HCT116 (cell line): ENCODE results near the gene CADPS. TPM values are rescaled to one million over a fixed set of nuclear protein-coding genes. Genes with fewer than 3 reads are reported as not detected.

Experiments used
- ATAC-seq: fragments of 200-7000 bp; cut with Tn5 transposase; 2 replicates; pipeline ENCODE4 v1.9.1; 2020; ENCODE audit warnings: mild to moderate bottlenecking, moderate library complexity
- BruUV-seq: library from RNA; stranded (reverse); fragments of 400-500 nt; replicated peaks from 2 replicates; lab custom pipeline; 2021; lab: Mats Ljungman, UMichigan
- CTCF ChIA-PET: fragments of 300-600 bp; sonication (Branson Sonifier 250); formaldehyde crosslinking; loops from one replicate; lab custom pipeline; 2021; ENCODE audit warnings: antibody characterized with exemption; lab: Charles Lee
- POLR2A ChIA-PET: fragments of 300-600, 350-600 bp; sonication (Branson Sonifier 250); formaldehyde crosslinking; loops from one replicate; lab custom pipeline; 2021; ENCODE audit warnings: antibody characterized with exemption; lab: Charles Lee
- RAD21 ChIA-PET, 2 experiments: fragments of 300-600 bp; sonication (Branson Sonifier 250); formaldehyde crosslinking; loops; one replicate each; lab custom pipeline; 2023; ENCODE audit warnings: low total read pairs in 2 of 2; ENCODE audit not compliant: uncharacterized antibody in 2 of 2, unreplicated experiment in 2 of 2, low non-redundant PET in 1 of 2; lab: Charles Lee
- DNase-seq: peaks from one replicate; pipeline ENCODE4 v3.0.0-alpha.2; 2010; ENCODE audit warnings: low read depth, low spot score
- H2AFZ ChIP-seq: fragments of 200-600 bp; shearing (Covaris generic), sonication (generic); 2 replicates; pipeline ENCODE4 v1.6.1; 2017; ENCODE audit warnings: low read depth, mixed run types, mixed read lengths, antibody characterized with exemption, low read length; ENCODE audit not compliant: poor library complexity, severe bottlenecking
- H3K27ac ChIP-seq: 2 replicates; pipeline ENCODE4 v1.5.1; 2012; ENCODE audit warnings: low read depth, low read length
- H3K27me3 ChIP-seq: fragments of 200-600 bp; sonication (generic); 2 replicates; pipeline ENCODE4 v1.6.1; 2016; ENCODE audit warnings: mixed run types, low read length, mixed read lengths; ENCODE audit not compliant: insufficient read depth
- H3K36me3 ChIP-seq, 2 experiments: fragments of 200-500 bp in 1 of 2; fragments of 200-600 bp in 1 of 2; sonication (Bioruptor generic) in 1 of 2; sonication (generic) in 1 of 2; 2 replicates each; pipeline versions ENCODE4 v1.5.1 to v1.6.1; 2014 to 2016; ENCODE audit warnings: low read length in 2 of 2, inconsistent platforms in 1 of 2, mixed read lengths in 1 of 2, mixed run types in 1 of 2; ENCODE audit not compliant: insufficient read depth in 2 of 2, control insufficient read depth in 1 of 2
- H3K4me1 ChIP-seq, 2 experiments: fragments of 200-600 bp in 1 of 2; sonication (generic) in 1 of 2; 2 replicates each; pipeline versions ENCODE4 v1.5.1 to v1.6.1; 2012 to 2017; ENCODE audit warnings: low read length in 2 of 2, inconsistent platforms in 1 of 2, mild to moderate bottlenecking in 1 of 2, mixed read lengths in 1 of 2, mixed run types in 1 of 2, moderate library complexity in 1 of 2; ENCODE audit not compliant: insufficient read depth in 2 of 2, control insufficient read depth in 1 of 2
- H3K4me2 ChIP-seq: fragments of 200-600 bp; sonication (generic); 2 replicates; pipeline ENCODE4 v1.6.1; 2017; ENCODE audit warnings: mixed run types, low read length, mixed read lengths
- H3K4me3 ChIP-seq, 2 experiments: fragments of 200-600 bp in 1 of 2; sonication (generic) in 1 of 2; replicated peaks in 1 of 2; 2 replicates each; pipeline ENCODE4 v1.5.1; 2011 to 2016; ENCODE audit warnings: low read length in 2 of 2, control low read depth in 1 of 2, low read depth in 1 of 2, mild to moderate bottlenecking in 1 of 2, mixed read lengths in 1 of 2, mixed run types in 1 of 2
- H3K79me2 ChIP-seq: fragments of 200-600 bp; sonication (generic); 2 replicates; pipeline ENCODE4 v1.6.1; 2017; ENCODE audit warnings: mild to moderate bottlenecking, mixed run types, low read length, moderate library complexity, mixed read lengths; ENCODE audit not compliant: insufficient read depth
- H3K9ac ChIP-seq: fragments of 200-600 bp; sonication (generic); 2 replicates; pipeline ENCODE4 v1.6.1; 2016; ENCODE audit warnings: low read length, mixed read lengths
- H3K9me2 ChIP-seq: fragments of 200-600 bp; sonication (generic), shearing (Covaris generic); 2 replicates; pipeline ENCODE4 v1.6.1; 2017; ENCODE audit warnings: mixed run types, mild to moderate bottlenecking, moderate library complexity; ENCODE audit not compliant: insufficient read depth
- H3K9me3 ChIP-seq, 2 experiments: fragments of 200-500 bp in 1 of 2; fragments of 200-600 bp in 1 of 2; sonication (Bioruptor generic) in 1 of 2; sonication (generic) in 1 of 2; 2 replicates each; pipeline ENCODE4 v1.6.1; 2014 to 2017; ENCODE audit warnings: low read length in 2 of 2, mixed read lengths in 2 of 2, inconsistent platforms in 1 of 2, low read depth in 1 of 2, mild to moderate bottlenecking in 1 of 2, mixed run types in 1 of 2, moderate library complexity in 1 of 2; ENCODE audit not compliant: control insufficient read depth in 1 of 2, insufficient read depth in 1 of 2
- H4K20me1 ChIP-seq: fragments of 200-600 bp; sonication (generic), shearing (Covaris generic); 2 replicates; pipeline ENCODE4 v1.6.1; 2017; ENCODE audit warnings: mixed run types, mild to moderate bottlenecking, moderate library complexity; ENCODE audit not compliant: insufficient read depth
- EGR1 ChIP-seq: IDR thresholded peaks from 2 replicates; pipeline ENCODE4 v1.6.1; 2012; ENCODE audit warnings: low read depth
- ELF1 ChIP-seq: IDR thresholded peaks from 2 replicates; pipeline ENCODE4 v1.6.1; 2012; ENCODE audit warnings: low read depth, borderline replicate concordance
- EZH2 ChIP-seq: fragments of 200-600 bp; sonication (generic); IDR thresholded peaks from 2 replicates; pipeline ENCODE4 v1.6.1; 2017; ENCODE audit warnings: antibody characterized with exemption, mixed run types
- EZH2phosphoT487 ChIP-seq: fragments of 200-600 bp; IDR thresholded peaks from 2 replicates; pipeline ENCODE4 v1.6.1; 2018; ENCODE audit warnings: antibody characterized with exemption, borderline replicate concordance
- FOSL1 ChIP-seq: IDR thresholded peaks from 2 replicates; pipeline ENCODE4 v1.6.1; 2012; ENCODE audit warnings: low read depth
- JUND ChIP-seq: IDR thresholded peaks from 2 replicates; pipeline ENCODE4 v1.6.1; 2012
- POLR2A ChIP-seq: IDR thresholded peaks from 2 replicates; pipeline ENCODE4 v1.7.0; 2011; ENCODE audit warnings: borderline replicate concordance; ENCODE audit not compliant: insufficient read depth, insufficient read length; ENCODE audit errors: extremely low read depth
- SIN3A ChIP-seq: IDR thresholded peaks from 2 replicates; pipeline ENCODE4 v1.6.1; 2012; ENCODE audit warnings: low read depth
- intact Hi-C: fragments of 100-400 bp; cut with micrococcal nuclease; formaldehyde crosslinking; loops from 2 replicates; pipeline ENCODE4 v1.10.0; 2022
- total RNA-seq: library from RNA; stranded (reverse); gene quantifications from one replicate; pipeline ENCODE4 v1.2.1, GENCODE V29; 2021; ENCODE audit not compliant: unreplicated experiment
- TF ChIP-seq, protein P1 (sequence below): IDR thresholded peaks from 2 replicates; pipeline ENCODE4 v1.6.1; 2012
- TF ChIP-seq, protein P2 (sequence below): IDR thresholded peaks from 2 replicates; pipeline ENCODE4 v1.6.1; 2012; ENCODE audit warnings: low read depth
- TF ChIP-seq, protein P3 (sequence below), 3 experiments: fragments of 200-600 bp in 1 of 3; sonication (generic) in 1 of 3; IDR thresholded peaks in 2 of 3; conservative IDR thresholded peaks in 1 of 3; 2 replicates each; pipeline ENCODE4 v1.5.1; 2012 to 2017; ENCODE audit warnings: low read depth in 2 of 3, low read length in 2 of 3, antibody characterized with exemption in 1 of 3, borderline replicate concordance in 1 of 3, control low read depth in 1 of 3, mild to moderate bottlenecking in 1 of 3, mixed read lengths in 1 of 3, mixed run types in 1 of 3, moderate library complexity in 1 of 3; ENCODE audit not compliant: insufficient read depth in 1 of 3
- TF ChIP-seq, protein P4 (sequence below): IDR thresholded peaks from 2 replicates; pipeline ENCODE4 v1.6.1; 2012

Gene CADPS
- total RNA-seq, 1 experiment from 2014 or later = not detected

DNA sequence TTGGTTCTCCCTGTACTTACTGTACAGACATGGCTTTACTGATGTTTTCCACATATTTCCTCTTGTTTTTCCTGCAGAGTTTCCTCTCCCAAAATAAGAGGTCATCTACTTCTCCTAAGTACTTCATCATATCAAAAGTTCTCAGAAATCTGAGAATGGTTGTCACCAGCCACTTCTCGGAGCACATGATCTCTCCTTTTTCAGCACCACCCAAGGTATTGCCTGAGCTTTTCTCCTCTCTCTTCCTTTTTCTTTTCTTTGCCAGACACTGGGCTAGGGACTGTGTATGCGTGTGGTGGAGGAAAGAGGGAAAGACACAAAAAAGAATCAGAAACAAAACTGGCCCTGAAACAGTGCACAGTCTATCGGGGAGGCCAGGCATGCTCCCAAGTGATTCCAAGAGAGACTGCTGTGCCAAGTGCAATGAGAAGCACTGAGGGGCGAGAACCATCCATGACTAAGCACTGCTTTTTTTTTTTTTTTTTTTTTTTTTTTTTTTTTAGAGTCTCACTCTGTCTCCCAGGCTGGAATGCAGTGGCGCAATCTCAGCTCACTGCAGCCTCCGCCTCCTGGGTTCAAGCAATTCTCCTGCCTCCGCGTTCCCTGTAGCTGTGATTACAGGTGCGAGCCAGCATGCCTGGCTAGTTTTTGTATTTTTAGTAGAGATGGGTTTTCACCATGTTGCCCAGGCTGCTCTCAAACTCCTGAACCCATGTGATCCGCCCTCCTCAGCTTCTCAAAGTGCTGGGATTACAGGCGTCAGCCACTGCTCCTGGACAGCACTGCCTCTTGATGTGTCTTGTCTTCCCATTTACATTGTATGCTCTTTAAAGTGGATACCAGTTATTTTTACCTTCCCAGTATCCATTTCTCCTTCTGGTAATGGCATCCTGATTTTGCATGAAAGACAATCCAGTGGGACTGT is 307.9 kb downstream of the CADPS start:
- RAD21 ChIA-PET = no interaction called here
- no peak overlapping the region for H2AFZ ChIP-seq
- ATAC-seq (no peak), DNase-seq (no peak)
- no peaks in the 10 kb centered on the region for H3K36me3 ChIP-seq
- no peaks in the 10 kb centered on the region for H3K9me2 ChIP-seq
- intact Hi-C loops = no loop called here
- no peak overlapping the region for H3K9ac ChIP-seq
- H4K20me1 ChIP-seq = no peaks in the 10 kb centered on the region
- H3K27ac ChIP-seq = no peak overlapping the region
- TF ChIP-seq EZH2 (no peak), EZH2phosphoT487 (no peak), FOSL1 (no peak), ELF1 (no peak), POLR2A (no peak), EGR1 (no peak), SIN3A (no peak), JUND (no peak)
- TF ChIP-seq, protein P1, sequence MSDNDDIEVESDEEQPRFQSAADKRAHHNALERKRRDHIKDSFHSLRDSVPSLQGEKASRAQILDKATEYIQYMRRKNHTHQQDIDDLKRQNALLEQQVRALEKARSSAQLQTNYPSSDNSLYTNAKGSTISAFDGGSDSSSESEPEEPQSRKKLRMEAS = no peak
- TF ChIP-seq, protein P2, sequence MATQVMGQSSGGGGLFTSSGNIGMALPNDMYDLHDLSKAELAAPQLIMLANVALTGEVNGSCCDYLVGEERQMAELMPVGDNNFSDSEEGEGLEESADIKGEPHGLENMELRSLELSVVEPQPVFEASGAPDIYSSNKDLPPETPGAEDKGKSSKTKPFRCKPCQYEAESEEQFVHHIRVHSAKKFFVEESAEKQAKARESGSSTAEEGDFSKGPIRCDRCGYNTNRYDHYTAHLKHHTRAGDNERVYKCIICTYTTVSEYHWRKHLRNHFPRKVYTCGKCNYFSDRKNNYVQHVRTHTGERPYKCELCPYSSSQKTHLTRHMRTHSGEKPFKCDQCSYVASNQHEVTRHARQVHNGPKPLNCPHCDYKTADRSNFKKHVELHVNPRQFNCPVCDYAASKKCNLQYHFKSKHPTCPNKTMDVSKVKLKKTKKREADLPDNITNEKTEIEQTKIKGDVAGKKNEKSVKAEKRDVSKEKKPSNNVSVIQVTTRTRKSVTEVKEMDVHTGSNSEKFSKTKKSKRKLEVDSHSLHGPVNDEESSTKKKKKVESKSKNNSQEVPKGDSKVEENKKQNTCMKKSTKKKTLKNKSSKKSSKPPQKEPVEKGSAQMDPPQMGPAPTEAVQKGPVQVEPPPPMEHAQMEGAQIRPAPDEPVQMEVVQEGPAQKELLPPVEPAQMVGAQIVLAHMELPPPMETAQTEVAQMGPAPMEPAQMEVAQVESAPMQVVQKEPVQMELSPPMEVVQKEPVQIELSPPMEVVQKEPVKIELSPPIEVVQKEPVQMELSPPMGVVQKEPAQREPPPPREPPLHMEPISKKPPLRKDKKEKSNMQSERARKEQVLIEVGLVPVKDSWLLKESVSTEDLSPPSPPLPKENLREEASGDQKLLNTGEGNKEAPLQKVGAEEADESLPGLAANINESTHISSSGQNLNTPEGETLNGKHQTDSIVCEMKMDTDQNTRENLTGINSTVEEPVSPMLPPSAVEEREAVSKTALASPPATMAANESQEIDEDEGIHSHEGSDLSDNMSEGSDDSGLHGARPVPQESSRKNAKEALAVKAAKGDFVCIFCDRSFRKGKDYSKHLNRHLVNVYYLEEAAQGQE = no peak
- TF ChIP-seq, protein P3, sequence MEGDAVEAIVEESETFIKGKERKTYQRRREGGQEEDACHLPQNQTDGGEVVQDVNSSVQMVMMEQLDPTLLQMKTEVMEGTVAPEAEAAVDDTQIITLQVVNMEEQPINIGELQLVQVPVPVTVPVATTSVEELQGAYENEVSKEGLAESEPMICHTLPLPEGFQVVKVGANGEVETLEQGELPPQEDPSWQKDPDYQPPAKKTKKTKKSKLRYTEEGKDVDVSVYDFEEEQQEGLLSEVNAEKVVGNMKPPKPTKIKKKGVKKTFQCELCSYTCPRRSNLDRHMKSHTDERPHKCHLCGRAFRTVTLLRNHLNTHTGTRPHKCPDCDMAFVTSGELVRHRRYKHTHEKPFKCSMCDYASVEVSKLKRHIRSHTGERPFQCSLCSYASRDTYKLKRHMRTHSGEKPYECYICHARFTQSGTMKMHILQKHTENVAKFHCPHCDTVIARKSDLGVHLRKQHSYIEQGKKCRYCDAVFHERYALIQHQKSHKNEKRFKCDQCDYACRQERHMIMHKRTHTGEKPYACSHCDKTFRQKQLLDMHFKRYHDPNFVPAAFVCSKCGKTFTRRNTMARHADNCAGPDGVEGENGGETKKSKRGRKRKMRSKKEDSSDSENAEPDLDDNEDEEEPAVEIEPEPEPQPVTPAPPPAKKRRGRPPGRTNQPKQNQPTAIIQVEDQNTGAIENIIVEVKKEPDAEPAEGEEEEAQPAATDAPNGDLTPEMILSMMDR (IDR thresholded peaks at IDR 0.05 in 2 of 3, conservative IDR thresholded peaks at IDR 0.05 in 1 of 3; ENCODE audit: borderline replicate concordance in 1 of 3, insufficient read depth in 1 of 3, low read depth in 2 of 3, low read length in 2 of 3) = no peak
- TF ChIP-seq, protein P4, sequence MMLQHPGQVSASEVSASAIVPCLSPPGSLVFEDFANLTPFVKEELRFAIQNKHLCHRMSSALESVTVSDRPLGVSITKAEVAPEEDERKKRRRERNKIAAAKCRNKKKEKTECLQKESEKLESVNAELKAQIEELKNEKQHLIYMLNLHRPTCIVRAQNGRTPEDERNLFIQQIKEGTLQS = no peak
- peaks cover 17% of the 10 kb centered on the region; the same call in 1 of the 2 replicates for H3K27me3 ChIP-seq
- H3K79me2 ChIP-seq = no peaks in the 10 kb centered on the region
- H3K4me1 ChIP-seq = no peaks in the 10 kb centered on the region
- CTCF ChIA-PET = no interaction called here
- POLR2A ChIA-PET = no interaction called here
- H3K9me3 ChIP-seq = no peaks in the 10 kb centered on the region
- H3K4me3 ChIP-seq = no peak overlapping the region
- no TSS peak for BruUV-seq
- H3K4me2 ChIP-seq = no peak overlapping the region
